HCT116 (cell line): ENCODE results near the gene KLHDC3. TPM values are rescaled to one million over a fixed set of nuclear protein-coding genes. Genes with fewer than 3 reads are reported as not detected.

ENCODE experiments used
- ATAC-seq: fragments of 200-7000 bp; cut with Tn5 transposase; 2 replicates; pipeline ENCODE4 v1.9.1; 2020; ENCODE audit warnings: mild to moderate bottlenecking, moderate library complexity
- BruUV-seq: library from RNA; stranded (reverse); fragments of 400-500 nt; replicated peaks from 2 replicates; lab custom pipeline; 2021; lab: Mats Ljungman, UMichigan
- CTCF ChIA-PET: fragments of 300-600 bp; sonication (Branson Sonifier 250); formaldehyde crosslinking; loops from one replicate; lab custom pipeline; 2021; ENCODE audit warnings: antibody characterized with exemption; lab: Charles Lee
- POLR2A ChIA-PET: fragments of 300-600, 350-600 bp; sonication (Branson Sonifier 250); formaldehyde crosslinking; loops from one replicate; lab custom pipeline; 2021; ENCODE audit warnings: antibody characterized with exemption; lab: Charles Lee
- RAD21 ChIA-PET, 2 experiments: fragments of 300-600 bp; sonication (Branson Sonifier 250); formaldehyde crosslinking; loops; one replicate each; lab custom pipeline; 2023; ENCODE audit warnings: low total read pairs in 2 of 2; ENCODE audit not compliant: uncharacterized antibody in 2 of 2, unreplicated experiment in 2 of 2, low non-redundant PET in 1 of 2; lab: Charles Lee
- DNase-seq: peaks from one replicate; pipeline ENCODE4 v3.0.0-alpha.2; 2010; ENCODE audit warnings: low read depth, low spot score
- H2AFZ ChIP-seq: fragments of 200-600 bp; shearing (Covaris generic), sonication (generic); 2 replicates; pipeline ENCODE4 v1.6.1; 2017; ENCODE audit warnings: low read depth, mixed run types, mixed read lengths, antibody characterized with exemption, low read length; ENCODE audit not compliant: poor library complexity, severe bottlenecking
- H3K27ac ChIP-seq: 2 replicates; pipeline ENCODE4 v1.5.1; 2012; ENCODE audit warnings: low read depth, low read length
- H3K27me3 ChIP-seq: fragments of 200-600 bp; sonication (generic); 2 replicates; pipeline ENCODE4 v1.6.1; 2016; ENCODE audit warnings: mixed run types, low read length, mixed read lengths; ENCODE audit not compliant: insufficient read depth
- H3K36me3 ChIP-seq, 2 experiments: fragments of 200-500 bp in 1 of 2; fragments of 200-600 bp in 1 of 2; sonication (Bioruptor generic) in 1 of 2; sonication (generic) in 1 of 2; 2 replicates each; pipeline versions ENCODE4 v1.5.1 to v1.6.1; 2014 to 2016; ENCODE audit warnings: low read length in 2 of 2, inconsistent platforms in 1 of 2, mixed read lengths in 1 of 2, mixed run types in 1 of 2; ENCODE audit not compliant: insufficient read depth in 2 of 2, control insufficient read depth in 1 of 2
- H3K4me1 ChIP-seq, 2 experiments: fragments of 200-600 bp in 1 of 2; sonication (generic) in 1 of 2; 2 replicates each; pipeline versions ENCODE4 v1.5.1 to v1.6.1; 2012 to 2017; ENCODE audit warnings: low read length in 2 of 2, inconsistent platforms in 1 of 2, mild to moderate bottlenecking in 1 of 2, mixed read lengths in 1 of 2, mixed run types in 1 of 2, moderate library complexity in 1 of 2; ENCODE audit not compliant: insufficient read depth in 2 of 2, control insufficient read depth in 1 of 2
- H3K4me2 ChIP-seq: fragments of 200-600 bp; sonication (generic); 2 replicates; pipeline ENCODE4 v1.6.1; 2017; ENCODE audit warnings: mixed run types, low read length, mixed read lengths
- H3K4me3 ChIP-seq, 2 experiments: fragments of 200-600 bp in 1 of 2; sonication (generic) in 1 of 2; replicated peaks in 1 of 2; 2 replicates each; pipeline ENCODE4 v1.5.1; 2011 to 2016; ENCODE audit warnings: low read length in 2 of 2, control low read depth in 1 of 2, low read depth in 1 of 2, mild to moderate bottlenecking in 1 of 2, mixed read lengths in 1 of 2, mixed run types in 1 of 2
- H3K79me2 ChIP-seq: fragments of 200-600 bp; sonication (generic); 2 replicates; pipeline ENCODE4 v1.6.1; 2017; ENCODE audit warnings: mild to moderate bottlenecking, mixed run types, low read length, moderate library complexity, mixed read lengths; ENCODE audit not compliant: insufficient read depth
- H3K9ac ChIP-seq: fragments of 200-600 bp; sonication (generic); 2 replicates; pipeline ENCODE4 v1.6.1; 2016; ENCODE audit warnings: low read length, mixed read lengths
- H3K9me2 ChIP-seq: fragments of 200-600 bp; sonication (generic), shearing (Covaris generic); 2 replicates; pipeline ENCODE4 v1.6.1; 2017; ENCODE audit warnings: mixed run types, mild to moderate bottlenecking, moderate library complexity; ENCODE audit not compliant: insufficient read depth
- H3K9me3 ChIP-seq, 2 experiments: fragments of 200-500 bp in 1 of 2; fragments of 200-600 bp in 1 of 2; sonication (Bioruptor generic) in 1 of 2; sonication (generic) in 1 of 2; 2 replicates each; pipeline ENCODE4 v1.6.1; 2014 to 2017; ENCODE audit warnings: low read length in 2 of 2, mixed read lengths in 2 of 2, inconsistent platforms in 1 of 2, low read depth in 1 of 2, mild to moderate bottlenecking in 1 of 2, mixed run types in 1 of 2, moderate library complexity in 1 of 2; ENCODE audit not compliant: control insufficient read depth in 1 of 2, insufficient read depth in 1 of 2
- H4K20me1 ChIP-seq: fragments of 200-600 bp; sonication (generic), shearing (Covaris generic); 2 replicates; pipeline ENCODE4 v1.6.1; 2017; ENCODE audit warnings: mixed run types, mild to moderate bottlenecking, moderate library complexity; ENCODE audit not compliant: insufficient read depth
- ATF3 ChIP-seq: IDR thresholded peaks from 2 replicates; pipeline ENCODE4 v1.6.1; 2012
- CTCF ChIP-seq, 3 experiments: fragments of 200-600 bp in 1 of 3; sonication (generic) in 1 of 3; IDR thresholded peaks in 2 of 3; conservative IDR thresholded peaks in 1 of 3; 2 replicates each; pipeline ENCODE4 v1.5.1; 2012 to 2017; ENCODE audit warnings: low read depth in 2 of 3, low read length in 2 of 3, antibody characterized with exemption in 1 of 3, borderline replicate concordance in 1 of 3, control low read depth in 1 of 3, mild to moderate bottlenecking in 1 of 3, mixed read lengths in 1 of 3, mixed run types in 1 of 3, moderate library complexity in 1 of 3; ENCODE audit not compliant: insufficient read depth in 1 of 3
- EGR1 ChIP-seq: IDR thresholded peaks from 2 replicates; pipeline ENCODE4 v1.6.1; 2012; ENCODE audit warnings: low read depth
- ELF1 ChIP-seq: IDR thresholded peaks from 2 replicates; pipeline ENCODE4 v1.6.1; 2012; ENCODE audit warnings: low read depth, borderline replicate concordance
- EZH2phosphoT487 ChIP-seq: fragments of 200-600 bp; IDR thresholded peaks from 2 replicates; pipeline ENCODE4 v1.6.1; 2018; ENCODE audit warnings: antibody characterized with exemption, borderline replicate concordance
- JUND ChIP-seq: IDR thresholded peaks from 2 replicates; pipeline ENCODE4 v1.6.1; 2012
- POLR2A ChIP-seq: IDR thresholded peaks from 2 replicates; pipeline ENCODE4 v1.7.0; 2011; ENCODE audit warnings: borderline replicate concordance; ENCODE audit not compliant: insufficient read depth, insufficient read length; ENCODE audit errors: extremely low read depth
- SIN3A ChIP-seq: IDR thresholded peaks from 2 replicates; pipeline ENCODE4 v1.6.1; 2012; ENCODE audit warnings: low read depth
- SRF ChIP-seq: IDR thresholded peaks from 2 replicates; pipeline ENCODE4 v1.6.1; 2012; ENCODE audit warnings: low read depth
- YY1 ChIP-seq: IDR thresholded peaks from 2 replicates; pipeline ENCODE4 v1.6.1; 2011; ENCODE audit warnings: low read length, low read depth, moderate library complexity, mild to moderate bottlenecking; ENCODE audit not compliant: insufficient replicate concordance; ENCODE audit errors: extremely low read depth
- ZFX ChIP-seq: fragments of 450-650 bp; IDR thresholded peaks from 2 replicates; pipeline ENCODE4 v1.6.1; 2017
- intact Hi-C: fragments of 100-400 bp; cut with micrococcal nuclease; formaldehyde crosslinking; loops from 2 replicates; pipeline ENCODE4 v1.10.0; 2022
- total RNA-seq: library from RNA; stranded (reverse); gene quantifications from one replicate; pipeline ENCODE4 v1.2.1, GENCODE V29; 2021; ENCODE audit not compliant: unreplicated experiment

The KLHDC3 gene
- total RNA-seq, 1 experiment from 2014 or later = 67.2 TPM

GRCh38 chr6:42984924-42985475 lies 29.0 kb upstream of the KLHDC3 start (continued):
- TF ChIP-seq ELF1 (no peak), ATF3 (no peak), EGR1 (no peak), EZH2phosphoT487 (no peak), CTCF (IDR thresholded peaks at IDR 0.05 in 2 of 3, conservative IDR thresholded peaks at IDR 0.05 in 1 of 3; ENCODE audit: borderline replicate concordance in 1 of 3, insufficient read depth in 1 of 3, low read depth in 2 of 3, low read length in 2 of 3) (no peak)
- TF ChIP-seq, all 23 proteins: peak for 0

- no TSS peak for BruUV-seq
- Histone ChIP-seq H3K27me3 (no peaks in the 10 kb centered on the region), H3K27ac (no peak overlapping the region), H3K9me2 (no peaks in the 10 kb centered on the region), H2AFZ (no peak overlapping the region), H3K4me1 (peaks cover 6 to 19% of the 10 kb centered on the region in 2 experiments; a peak in 3 of 4 replicates), H3K4me3 (no peak overlapping the region), H4K20me1 (no peaks in the 10 kb centered on the region), H3K36me3 (peaks cover 5 to 13% of the 10 kb centered on the region in 2 experiments; a peak in 3 of 4 replicates), H3K79me2 (peaks cover 31% of the 10 kb centered on the region), H3K4me2 (no peak overlapping the region), H3K9ac (no peak overlapping the region), H3K9me3 (no peaks in the 10 kb centered on the region)
- POLR2A ChIA-PET = interaction anchor here (1.1 kb wide), 1 partner anchor 9 kb away, joined by 6 read pairs; the partner anchor contains the start of gene PEX6
- DNase-seq = no peak
- intact Hi-C loops = no loop called here
- TF ChIP-seq SIN3A (no peak), EZH2phosphoT487 (no peak), ATF3 (no peak), ZFX (no peak), POLR2A (no peak), YY1 (no peak), JUND (no peak), SRF (no peak)
- ATAC-seq = no peak
- CTCF ChIA-PET = no interaction called here
- RAD21 ChIA-PET = no interaction called here
Measured at GRCh38 chr6:42987533-42988451, 26.3 kb upstream of the KLHDC3 start.
